Kidney epithelial cell (primary cell): Measurements from ENCODE around the gene DBNL. TPM values are rescaled to one million over a fixed set of nuclear protein-coding genes. Genes with fewer than 3 reads are reported as not detected.

Experiments used
- DNase-seq: peaks from one replicate; pipeline ENCODE4 v3.0.0-alpha.2; 2010; ENCODE audit warnings: low read depth
- H3K27me3 ChIP-seq: 2 replicates; pipeline ENCODE4 v1.6.0; 2011; ENCODE audit warnings: low read length; ENCODE audit not compliant: control insufficient read depth, insufficient read depth
- H3K36me3 ChIP-seq: 2 replicates; pipeline ENCODE4 v1.5.1; 2011; ENCODE audit warnings: low read length; ENCODE audit not compliant: control insufficient read depth, insufficient read depth
- H3K4me3 ChIP-seq: 2 replicates; pipeline ENCODE4 v1.5.1; 2011; ENCODE audit warnings: low read depth, mild to moderate bottlenecking, control low read depth, low read length
- CTCF ChIP-seq: IDR thresholded peaks from 2 replicates; pipeline ENCODE4 v1.5.1; 2011; ENCODE audit warnings: mild to moderate bottlenecking, moderate library complexity, low read length, control low read depth, inconsistent platforms; ENCODE audit not compliant: insufficient read depth, poor library complexity, severe bottlenecking
- total RNA-seq: library from RNA; depleted of rRNA; stranded (reverse); fragments of >200 nt; gene quantifications from 2 replicates; pipeline ENCODE4 v1.2.3, GENCODE V29; 2015

The DBNL gene
- total RNA-seq, 1 donor from 2014 or later, result 120 TPM

DNA sequence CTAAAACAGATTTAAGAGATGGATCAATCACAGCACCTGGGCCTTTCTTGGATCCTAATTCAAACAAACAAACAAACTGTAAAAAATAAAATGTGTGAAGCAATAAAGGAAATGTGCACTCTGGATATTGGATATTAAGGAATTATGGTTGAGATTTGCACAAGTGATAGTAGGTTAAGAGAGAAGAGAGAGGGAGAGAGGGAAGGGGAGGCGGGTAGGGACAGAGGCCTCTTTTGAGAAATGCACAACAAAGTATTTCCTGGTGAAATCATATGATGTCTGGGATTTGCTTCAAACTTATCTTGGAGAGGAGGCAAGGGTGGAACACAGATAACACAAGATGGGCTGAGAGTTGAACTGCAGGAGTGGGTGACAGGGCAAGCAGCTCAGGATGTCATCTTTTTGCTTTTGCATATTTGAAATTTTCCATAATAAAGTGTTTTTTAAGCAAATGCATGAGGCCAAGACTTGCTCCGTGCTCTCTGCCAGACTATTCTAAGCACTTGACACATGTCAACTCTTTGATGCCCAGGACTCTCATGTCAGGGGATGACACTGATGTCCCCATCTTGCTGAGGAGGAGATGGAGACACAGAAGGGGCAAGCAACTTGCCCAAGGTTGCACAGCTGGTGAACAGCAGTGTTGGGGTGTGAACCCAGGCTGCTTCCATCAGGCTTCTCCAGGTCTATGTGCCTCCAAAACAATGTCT lies 50.5 kb downstream of the DBNL start:
- TF ChIP-seq CTCF, result no peak
- H3K36me3 ChIP-seq, result no peaks in the 10 kb centered on the region
- H3K4me3 ChIP-seq, result no peak overlapping the region
- no peak for DNase-seq
- no peaks in the 10 kb centered on the region for H3K27me3 ChIP-seq

GRCh38 chr7:44095781-44096180 lies 51.3 kb downstream of the DBNL start:
- H3K36me3 ChIP-seq, result no peaks in the 10 kb centered on the region
- TF ChIP-seq CTCF, result no peak
- DNase-seq, result no peak
- no peaks in the 10 kb centered on the region for H3K27me3 ChIP-seq
- H3K4me3 ChIP-seq, result no peak overlapping the region

GRCh38 chr7:44096326-44096881 lies 51.9 kb downstream of the DBNL start:
- no peak for TF ChIP-seq CTCF
- no peak overlapping the region for H3K4me3 ChIP-seq
- no peaks in the 10 kb centered on the region for H3K36me3 ChIP-seq
- no peak for DNase-seq
- no peaks in the 10 kb centered on the region for H3K27me3 ChIP-seq

DNA sequence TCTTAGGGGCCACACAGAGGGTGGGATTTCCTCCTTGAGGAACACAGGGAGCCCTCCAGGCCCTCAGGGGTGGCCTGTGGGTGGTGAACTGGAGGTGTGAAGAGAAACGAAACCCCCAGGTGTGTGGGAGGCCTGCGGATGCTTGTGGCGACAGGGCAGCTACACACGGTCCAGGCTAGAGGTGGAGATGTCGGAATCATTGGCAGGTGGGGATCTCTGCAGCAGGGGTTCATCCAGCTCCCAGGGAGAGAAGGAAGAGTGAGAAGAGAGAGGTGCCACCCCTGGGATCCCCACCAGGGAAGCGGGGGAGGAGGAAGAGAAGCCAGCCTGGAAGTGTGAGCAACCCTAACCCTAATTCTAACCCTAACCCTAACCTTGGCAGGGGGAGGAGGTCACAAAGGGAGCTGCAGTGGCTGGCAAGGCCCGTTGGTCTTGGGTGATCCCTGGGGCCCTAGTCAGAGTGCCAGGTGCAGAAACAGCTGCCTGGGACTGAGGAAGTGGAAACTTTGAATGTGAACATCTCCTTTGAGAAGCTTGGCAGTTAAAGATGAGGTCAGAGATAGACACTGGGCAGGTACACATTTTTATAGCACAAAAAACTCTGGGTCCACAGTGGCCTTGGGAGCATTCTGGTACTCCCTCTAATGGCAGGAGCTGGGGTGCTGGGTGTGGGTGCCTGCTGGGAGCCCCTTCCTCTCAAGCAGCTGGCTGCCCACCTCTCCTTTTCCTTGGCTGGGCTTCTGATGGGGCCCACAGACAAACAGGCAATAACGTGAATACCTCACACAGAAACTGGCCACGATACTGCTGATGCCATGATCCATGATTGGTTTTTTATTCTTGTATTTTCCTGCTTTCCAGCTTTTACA lies 52.8 kb downstream of the DBNL start:
- no peak for TF ChIP-seq CTCF
- DNase-seq, result no peak
- Histone ChIP-seq H3K36me3 (no peaks in the 10 kb centered on the region), H3K27me3 (no peaks in the 10 kb centered on the region), H3K4me3 (no peak overlapping the region)

DNA sequence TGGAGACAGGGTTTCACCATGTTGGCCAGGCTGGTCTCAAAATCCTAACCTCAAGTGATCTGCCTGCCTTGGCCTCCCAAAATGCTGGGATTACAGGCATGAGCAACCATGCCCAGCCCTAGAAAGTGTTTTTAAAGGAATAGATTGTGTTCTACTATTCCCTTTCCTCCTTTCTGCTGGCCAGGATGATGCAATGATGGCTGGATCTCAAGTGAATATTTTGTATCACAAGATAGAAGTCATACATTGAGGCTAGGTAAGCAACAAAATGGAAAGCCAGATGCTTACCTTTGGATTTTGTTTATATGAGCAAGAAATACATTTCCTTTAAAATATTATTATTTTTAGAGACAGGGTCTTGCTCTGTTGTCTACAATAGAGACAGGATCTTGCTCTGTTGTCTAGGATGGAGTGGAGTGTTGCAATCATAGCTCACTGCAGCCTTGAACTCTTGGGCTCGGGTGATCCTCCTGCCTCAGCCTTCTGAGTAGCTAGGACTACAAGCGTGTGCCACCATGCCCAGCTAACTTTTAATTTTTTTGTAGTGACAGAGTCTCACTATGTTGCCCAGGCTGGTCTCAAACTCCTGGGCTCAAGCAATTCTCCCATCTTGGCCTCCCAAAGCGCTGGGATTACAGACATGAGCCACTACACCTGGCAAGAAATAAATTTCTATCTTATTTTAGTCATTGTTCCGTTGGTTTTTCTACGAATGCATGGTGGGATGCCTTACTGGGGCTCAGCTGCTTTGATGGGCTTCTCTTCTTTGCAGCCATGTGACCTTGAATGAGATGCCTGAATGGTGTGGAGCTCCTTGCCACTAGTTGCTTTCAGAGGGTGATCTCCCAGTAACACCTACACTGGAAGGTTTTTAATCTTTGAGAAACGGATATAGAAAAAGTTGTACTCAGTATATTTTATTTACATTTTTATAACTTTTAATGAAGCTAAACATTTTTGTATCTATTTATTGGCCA lies 53.9 kb downstream of the DBNL start:
- DNase-seq, result no peak
- no peak for TF ChIP-seq CTCF
- H3K27me3 ChIP-seq, result no peaks in the 10 kb centered on the region
- H3K4me3 ChIP-seq, result no peak overlapping the region
- no peaks in the 10 kb centered on the region for H3K36me3 ChIP-seq
